ENCODE measurements around the gene DPP10. TPM values are rescaled to one million over a fixed set of nuclear protein-coding genes. Genes with fewer than 3 reads are reported as not detected.

DPP10 gene
- total RNA-seq, 1 experiment from 2014 or later: 0.61 TPM

DNA sequence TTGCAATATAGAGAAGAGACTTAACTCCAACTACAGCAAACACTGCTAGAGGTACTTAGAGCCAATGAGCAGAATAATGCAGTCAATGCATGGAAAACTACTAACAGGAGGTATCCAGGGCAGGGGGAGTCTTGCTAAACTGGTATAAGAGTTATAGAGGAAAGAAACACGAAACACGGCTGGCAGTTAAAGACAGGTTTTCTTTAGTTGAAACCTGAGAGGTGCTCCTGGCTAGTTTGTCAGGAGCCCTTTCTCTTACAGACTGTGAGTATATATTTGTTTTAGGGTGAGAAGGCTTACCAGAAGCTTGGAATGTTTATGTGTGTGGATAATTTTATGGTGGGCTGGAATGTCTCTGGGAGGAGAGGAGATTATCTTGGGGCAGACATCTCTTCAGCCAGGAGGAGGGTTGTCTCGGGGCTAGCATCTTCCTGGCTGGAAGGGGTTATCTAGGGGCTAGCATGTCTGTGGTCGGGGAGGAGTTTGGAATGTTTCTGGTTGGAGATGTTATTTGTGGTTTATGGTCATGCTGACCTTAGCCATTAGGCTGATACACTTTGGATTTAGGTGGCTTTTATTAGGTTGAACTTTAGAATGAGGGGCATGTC, 1048.8 kb downstream of the DPP10 start:
- DNase-seq (ENCODE audit: low read depth): peak; percentile 12
- in situ Hi-C loops (cut with HindIII; ENCODE audit: low pct_unique_long_range_greater_than_20kb, low sequenced_read_pairs): no loop called here

DNA sequence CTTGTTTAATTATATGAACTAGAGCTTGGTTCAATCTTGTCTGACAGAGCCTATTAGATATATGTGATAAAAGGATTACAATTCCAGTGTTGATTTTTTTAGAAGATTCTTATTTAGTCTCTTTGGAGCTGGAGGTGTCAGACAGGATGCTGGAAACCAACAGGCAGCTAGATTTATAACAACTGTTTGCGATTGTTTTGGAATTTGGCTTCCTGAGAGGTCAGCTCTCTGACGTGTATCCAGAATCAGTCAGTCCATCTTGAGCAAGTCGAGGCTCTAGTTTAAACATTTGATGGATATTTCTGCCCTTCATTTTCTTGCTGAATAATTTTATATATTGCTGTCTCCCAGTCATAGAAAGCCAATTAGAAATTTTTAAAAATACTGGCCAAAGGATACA, 1062.9 kb downstream of the DPP10 start:
- DNase-seq (ENCODE audit: low read depth): no peak
- in situ Hi-C loops (cut with HindIII; ENCODE audit: low pct_unique_long_range_greater_than_20kb, low sequenced_read_pairs): no loop called here

DNA sequence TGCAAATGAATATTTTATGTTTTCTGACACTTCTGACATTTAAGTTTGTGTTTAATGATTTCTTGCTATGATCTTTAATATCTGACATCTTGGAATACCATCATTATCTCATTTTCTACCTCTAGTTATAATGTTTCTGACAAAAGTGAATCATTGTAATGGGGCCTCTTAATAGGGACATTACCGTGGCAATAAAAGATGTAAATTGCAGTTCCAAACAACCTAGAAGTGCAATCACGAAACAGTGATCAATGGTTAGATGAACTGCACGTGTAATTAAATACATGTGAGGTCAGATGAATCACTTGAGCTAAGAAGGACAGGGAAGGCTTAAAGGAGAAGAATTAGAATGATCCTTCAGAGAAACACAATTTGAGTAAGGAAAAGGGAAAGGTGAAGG, 1078.3 kb downstream of the DPP10 start:
- no peak for DNase-seq (ENCODE audit: low read depth)
- in situ Hi-C loops (cut with HindIII; ENCODE audit: low pct_unique_long_range_greater_than_20kb, low sequenced_read_pairs): no loop called here

DNA sequence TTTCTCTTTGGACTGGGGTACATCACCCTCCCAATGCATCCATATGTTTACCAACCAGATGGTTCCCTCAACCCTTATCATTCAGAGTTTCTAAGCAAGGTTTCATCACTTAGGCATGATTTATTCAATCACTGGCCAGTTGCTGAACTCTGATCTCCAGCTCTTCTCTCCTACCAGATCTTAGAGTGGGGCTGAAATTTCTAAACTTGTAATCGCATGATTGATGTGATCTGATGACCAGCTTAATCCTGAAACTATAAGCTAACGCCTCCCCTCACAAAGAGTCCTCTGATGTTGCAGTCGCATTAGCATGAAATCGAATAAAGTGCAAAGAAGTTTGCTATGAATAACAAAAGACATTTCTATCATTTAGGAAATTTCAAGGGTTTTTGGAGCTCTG, 1082.0 kb downstream of the DPP10 start:
- no peak for DNase-seq (ENCODE audit: low read depth)
- in situ Hi-C loops (cut with HindIII; ENCODE audit: low pct_unique_long_range_greater_than_20kb, low sequenced_read_pairs): no loop called here

DNA sequence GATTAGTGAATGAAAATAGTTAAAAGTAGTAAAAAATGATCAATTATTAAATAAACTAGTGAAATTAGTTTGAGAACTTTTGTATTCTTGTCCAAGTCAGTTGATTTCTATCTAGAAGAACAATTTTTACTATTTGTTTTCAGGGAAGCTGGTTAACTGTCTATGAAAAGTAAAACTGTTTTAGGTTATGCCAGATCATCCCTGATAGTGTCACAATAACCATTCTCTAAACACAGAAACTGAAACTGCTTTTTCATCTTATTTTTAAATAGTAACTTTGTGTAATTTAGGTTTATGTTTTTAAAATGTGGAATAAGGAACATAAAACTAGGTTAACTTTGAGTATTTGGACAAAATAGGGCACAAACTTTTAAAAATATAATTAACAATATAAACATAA, 1087.2 kb downstream of the DPP10 start:
- in situ Hi-C loops (cut with HindIII; ENCODE audit: low pct_unique_long_range_greater_than_20kb, low sequenced_read_pairs): no loop called here
- no peak for DNase-seq (ENCODE audit: low read depth)

DNA sequence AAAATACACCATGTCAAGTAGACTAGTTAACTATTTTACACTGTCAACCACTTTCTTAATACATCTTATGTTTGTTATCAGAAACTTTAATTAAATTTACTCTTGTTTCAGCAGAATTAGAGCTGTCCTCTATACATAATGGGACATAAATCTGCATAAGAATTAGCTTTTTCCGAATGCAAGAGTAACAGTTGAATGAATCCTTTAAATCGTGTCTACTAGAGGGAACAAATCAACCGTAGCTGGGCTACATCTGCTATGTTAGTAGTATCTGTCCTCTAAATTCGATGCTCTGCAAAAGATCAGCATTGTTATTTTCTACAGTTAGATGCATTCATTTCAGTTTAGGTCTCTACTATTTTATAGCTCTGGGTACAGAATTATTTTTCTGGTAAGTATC, 1090.6 kb downstream of the DPP10 start:
- no peak for DNase-seq (ENCODE audit: low read depth)
- in situ Hi-C loops (cut with HindIII; ENCODE audit: low pct_unique_long_range_greater_than_20kb, low sequenced_read_pairs): no loop called here

DNA sequence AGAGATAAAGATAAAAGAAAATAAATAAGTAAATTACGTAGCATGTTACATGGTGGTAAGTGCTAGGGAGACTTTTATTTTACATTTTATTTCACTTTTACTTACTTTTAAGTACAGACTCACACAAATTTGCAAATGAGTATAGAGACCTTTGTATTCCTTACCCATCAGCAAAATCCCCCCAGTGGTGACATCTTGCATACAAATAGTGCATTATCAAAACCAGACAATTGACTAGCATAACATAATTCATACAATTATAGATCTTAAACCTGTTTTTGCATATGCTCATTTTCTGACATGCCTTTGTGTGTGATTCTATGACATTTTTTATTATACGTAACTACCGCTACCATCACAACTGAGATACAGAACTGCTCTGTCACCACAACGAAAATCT, 1099.4 kb downstream of the DPP10 start:
- DNase-seq (ENCODE audit: low read depth): no peak
- in situ Hi-C loops (cut with HindIII; ENCODE audit: low pct_unique_long_range_greater_than_20kb, low sequenced_read_pairs): no loop called here

DNA sequence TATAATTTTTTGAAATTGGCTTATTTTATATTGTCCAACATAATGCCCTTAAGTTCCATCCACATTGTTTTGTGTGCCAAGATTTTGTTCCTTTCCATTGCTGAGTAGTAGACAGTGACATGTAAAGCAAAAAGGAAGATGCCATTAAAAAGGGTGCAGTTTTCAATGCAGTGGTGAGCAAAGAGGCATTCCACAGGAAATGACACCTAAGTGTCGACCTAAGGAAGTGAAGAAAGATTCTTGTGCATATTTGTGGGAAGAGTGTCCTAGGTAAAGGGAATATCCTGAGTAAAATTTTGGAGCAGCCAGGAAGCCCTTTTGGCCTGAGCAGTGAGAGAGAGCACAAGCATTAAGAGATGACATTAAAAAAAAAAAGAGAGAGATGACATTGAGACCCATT, 1099.9 kb downstream of the DPP10 start:
- in situ Hi-C loops (cut with HindIII; ENCODE audit: low pct_unique_long_range_greater_than_20kb, low sequenced_read_pairs): no loop called here
- no peak for DNase-seq (ENCODE audit: low read depth)

DNA sequence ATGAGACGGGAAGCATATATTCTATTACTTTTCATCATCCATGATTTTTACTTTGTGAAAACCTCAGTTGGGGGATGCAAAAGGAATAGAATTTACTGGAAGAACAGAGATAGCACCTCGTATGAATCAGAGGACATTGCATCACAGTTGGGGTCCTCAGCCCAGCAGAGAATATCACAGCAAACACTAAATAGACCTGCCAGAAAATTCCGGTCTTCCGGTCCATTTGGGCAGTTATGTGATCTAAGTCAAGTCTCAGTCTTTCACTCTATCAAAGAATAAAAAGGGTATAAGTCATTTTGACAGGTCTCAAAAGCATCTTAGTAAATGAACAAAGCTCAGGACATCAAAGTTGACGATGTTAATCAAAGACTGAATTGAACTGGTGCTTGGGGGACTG, 1100.6 kb downstream of the DPP10 start:
- DNase-seq (ENCODE audit: low read depth): no peak
- in situ Hi-C loops (cut with HindIII; ENCODE audit: low pct_unique_long_range_greater_than_20kb, low sequenced_read_pairs): no loop called here

DNA sequence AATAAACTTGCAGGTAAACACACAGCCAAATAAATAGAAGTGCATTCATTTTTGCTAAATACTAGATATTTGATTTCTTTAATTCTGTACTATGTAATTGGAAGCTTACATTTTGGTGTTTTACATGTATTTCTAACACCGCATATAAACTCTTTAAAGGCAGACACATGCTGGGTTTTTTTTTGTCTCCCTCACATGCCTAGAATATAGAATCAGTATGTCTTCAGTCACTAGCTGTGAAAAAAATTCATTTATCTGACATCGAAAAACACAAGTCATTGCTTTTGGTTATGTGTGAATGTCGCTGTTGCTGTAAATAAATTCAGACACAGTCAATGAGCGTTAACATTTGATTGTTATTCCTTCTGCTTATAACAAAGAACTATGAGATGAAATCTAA, 1101.0 kb downstream of the DPP10 start:
- in situ Hi-C loops (cut with HindIII; ENCODE audit: low pct_unique_long_range_greater_than_20kb, low sequenced_read_pairs): no loop called here
- DNase-seq (ENCODE audit: low read depth): no peak

DNA sequence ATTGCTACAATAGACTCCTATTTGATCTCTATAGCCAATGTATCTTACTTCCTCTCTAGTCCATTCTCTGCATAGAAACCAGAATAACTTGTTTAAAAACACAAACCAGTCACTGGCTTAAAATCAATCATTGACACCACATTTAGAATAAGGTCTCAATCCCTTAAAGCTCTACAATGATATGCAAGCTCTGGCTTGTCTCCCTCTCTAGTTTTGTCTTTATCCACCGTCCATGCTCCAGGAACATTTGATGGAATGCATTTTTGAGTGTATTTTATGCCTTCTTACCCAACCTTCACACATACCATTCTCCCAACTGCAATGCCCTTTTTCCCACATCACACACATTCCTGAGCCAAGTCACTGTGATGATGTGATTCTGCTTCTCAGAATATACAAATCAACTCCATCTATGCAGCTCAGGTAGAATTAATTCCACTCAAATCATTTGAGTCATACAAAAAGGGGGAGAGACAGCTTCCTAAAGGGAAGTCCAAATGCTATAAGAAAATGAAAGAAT, 1107.2 kb downstream of the DPP10 start:
- in situ Hi-C loops (cut with HindIII; ENCODE audit: low pct_unique_long_range_greater_than_20kb, low sequenced_read_pairs): no loop called here
- DNase-seq (ENCODE audit: low read depth): peak; percentile 8

DNA sequence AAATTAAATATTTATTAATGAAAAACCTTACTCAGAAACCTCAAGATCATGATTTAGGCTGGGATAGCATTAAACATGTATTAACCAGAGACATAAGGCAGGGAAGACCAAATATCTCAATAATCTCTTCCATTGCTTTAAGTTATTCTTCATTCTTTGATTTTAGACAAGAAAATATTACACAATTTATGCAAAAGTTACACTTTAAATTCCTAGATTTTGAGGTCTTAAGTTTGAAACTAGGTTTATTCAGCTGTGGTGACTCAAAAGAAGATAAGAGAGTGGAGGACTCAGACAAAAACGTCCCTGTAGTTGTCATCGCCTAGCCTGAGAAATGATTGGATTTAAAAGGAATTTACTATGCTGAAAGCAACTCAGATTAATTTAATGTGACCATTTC, 1110.3 kb downstream of the DPP10 start:
- in situ Hi-C loops (cut with HindIII; ENCODE audit: low pct_unique_long_range_greater_than_20kb, low sequenced_read_pairs): no loop called here
- DNase-seq (ENCODE audit: low read depth): no peak

DNA sequence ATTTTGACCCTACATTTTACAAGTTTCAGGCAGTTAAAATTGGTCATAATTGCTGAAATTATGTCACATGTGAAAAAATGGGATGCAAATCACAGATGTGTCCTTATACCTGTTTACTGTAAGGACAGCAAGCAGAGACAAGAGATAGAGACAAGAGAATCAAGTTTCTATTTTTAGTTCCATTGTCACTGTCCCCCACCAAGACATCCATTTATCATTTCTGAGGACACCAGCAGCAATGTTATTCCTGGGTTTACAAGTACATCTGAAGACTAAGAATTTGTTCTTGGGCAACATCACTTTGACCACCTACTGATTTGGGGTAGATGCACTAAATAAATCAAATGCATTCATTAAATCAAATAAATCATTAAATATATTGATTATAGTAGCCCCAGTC, 1111.7 kb downstream of the DPP10 start:
- in situ Hi-C loops (cut with HindIII; ENCODE audit: low pct_unique_long_range_greater_than_20kb, low sequenced_read_pairs): no loop called here

DNA sequence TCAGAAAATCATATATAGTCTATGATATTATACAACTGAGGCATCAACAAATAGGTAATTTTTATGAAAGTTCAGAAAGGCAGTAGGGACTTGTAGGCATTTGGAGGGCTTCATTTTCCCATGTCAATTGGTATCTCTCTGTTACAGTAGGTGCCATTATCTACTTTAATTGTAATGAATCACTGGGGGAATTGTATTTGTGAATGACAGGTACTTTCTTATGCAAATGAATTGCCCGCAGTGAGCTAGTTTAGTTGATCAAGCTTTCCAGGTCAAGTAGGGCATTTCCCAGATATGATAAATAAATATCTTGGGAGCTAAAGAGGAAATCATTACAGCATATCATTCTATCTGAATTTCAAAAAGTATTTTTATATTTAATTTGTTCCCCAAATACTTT, 1116.3 kb downstream of the DPP10 start:
- in situ Hi-C loops (cut with HindIII; ENCODE audit: low pct_unique_long_range_greater_than_20kb, low sequenced_read_pairs): no loop called here
- no peak for DNase-seq (ENCODE audit: low read depth)

More for the DNA sequence above, 1111.7 kb downstream of the DPP10 start:
- no peak for DNase-seq (ENCODE audit: low read depth)

DNA sequence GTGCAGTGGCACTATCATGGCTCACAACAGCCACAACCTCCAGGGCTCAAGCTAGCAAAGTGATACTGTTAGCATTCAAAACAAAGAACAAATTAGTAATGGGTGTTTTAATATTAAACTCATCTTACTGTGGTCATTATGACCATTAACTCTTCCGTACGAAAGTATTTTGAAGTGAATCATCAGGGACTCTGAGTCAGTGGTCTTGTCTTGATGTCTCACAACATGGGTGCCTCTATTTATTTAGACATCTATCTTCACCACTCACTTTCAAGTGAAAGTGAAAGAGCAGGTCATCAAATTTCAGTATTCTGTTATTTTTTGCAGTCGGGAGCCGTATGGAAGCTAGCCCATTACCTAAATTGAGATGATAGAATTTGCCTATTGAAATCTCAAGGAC, 1118.2 kb downstream of the DPP10 start:
- in situ Hi-C loops (cut with HindIII; ENCODE audit: low pct_unique_long_range_greater_than_20kb, low sequenced_read_pairs): no loop called here
- peak; percentile 50 for DNase-seq (ENCODE audit: low read depth)

DNA sequence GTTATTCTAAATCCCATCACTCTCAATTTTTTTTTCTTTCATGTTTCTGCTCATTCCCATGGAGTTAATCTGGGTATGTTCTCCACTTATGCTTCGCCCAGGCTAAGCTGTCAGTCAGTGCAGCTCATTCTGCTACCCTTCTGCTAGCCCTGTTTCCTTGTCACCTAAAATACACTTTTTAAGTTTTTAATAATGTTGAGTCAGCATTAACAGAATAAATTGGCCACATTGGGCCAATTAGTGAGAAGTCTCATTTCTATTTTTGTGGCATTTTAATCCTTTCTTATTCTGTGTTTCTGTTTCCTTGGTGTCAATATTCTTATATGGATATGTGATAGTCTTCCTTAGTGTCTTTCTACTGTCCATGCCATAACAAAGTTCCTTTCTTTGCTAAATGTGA, 1126.2 kb downstream of the DPP10 start:
- in situ Hi-C loops (cut with HindIII; ENCODE audit: low pct_unique_long_range_greater_than_20kb, low sequenced_read_pairs): no loop called here
- no peak for DNase-seq (ENCODE audit: low read depth)

DNA sequence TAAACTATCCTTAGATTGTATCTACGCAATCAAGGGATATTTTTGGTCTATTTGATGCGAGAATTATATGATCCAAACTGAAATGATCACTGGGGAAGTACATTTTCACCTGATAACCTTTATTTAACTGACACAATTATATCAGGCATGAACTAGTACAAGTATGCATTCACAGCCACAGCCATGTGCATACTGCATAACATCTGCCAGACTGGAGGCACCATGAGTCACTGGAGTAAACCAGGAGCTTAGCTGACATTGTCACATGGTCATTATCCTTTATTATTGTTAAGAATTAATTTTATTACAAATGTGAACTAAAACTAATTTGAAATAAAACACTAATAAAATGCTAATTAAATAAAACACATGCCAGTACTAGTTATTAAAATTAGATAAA, 1127.1 kb downstream of the DPP10 start:
- no peak for DNase-seq (ENCODE audit: low read depth)
- in situ Hi-C loops (cut with HindIII; ENCODE audit: low pct_unique_long_range_greater_than_20kb, low sequenced_read_pairs): no loop called here

DNA sequence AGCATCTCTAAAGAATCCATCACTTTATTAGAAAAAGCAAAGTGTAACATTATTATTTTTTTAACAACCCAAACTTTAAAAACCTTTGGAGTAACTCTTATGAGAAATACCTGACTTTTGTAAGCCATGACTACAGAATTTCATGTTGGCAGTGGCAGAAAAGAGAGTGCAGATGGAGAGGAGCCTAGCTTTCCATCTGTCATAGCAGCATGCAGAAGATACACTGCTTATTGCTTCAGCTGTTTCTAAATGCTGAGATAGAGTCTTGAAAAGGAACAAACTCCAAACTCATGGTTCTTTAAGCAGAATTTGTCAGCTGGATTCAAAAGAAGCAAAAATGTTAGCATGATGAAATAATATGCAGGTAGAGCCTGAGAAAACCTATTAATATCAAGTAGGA, 1130.3 kb downstream of the DPP10 start:
- in situ Hi-C loops (cut with HindIII; ENCODE audit: low pct_unique_long_range_greater_than_20kb, low sequenced_read_pairs): no loop called here
- DNase-seq (ENCODE audit: low read depth): no peak

DNA sequence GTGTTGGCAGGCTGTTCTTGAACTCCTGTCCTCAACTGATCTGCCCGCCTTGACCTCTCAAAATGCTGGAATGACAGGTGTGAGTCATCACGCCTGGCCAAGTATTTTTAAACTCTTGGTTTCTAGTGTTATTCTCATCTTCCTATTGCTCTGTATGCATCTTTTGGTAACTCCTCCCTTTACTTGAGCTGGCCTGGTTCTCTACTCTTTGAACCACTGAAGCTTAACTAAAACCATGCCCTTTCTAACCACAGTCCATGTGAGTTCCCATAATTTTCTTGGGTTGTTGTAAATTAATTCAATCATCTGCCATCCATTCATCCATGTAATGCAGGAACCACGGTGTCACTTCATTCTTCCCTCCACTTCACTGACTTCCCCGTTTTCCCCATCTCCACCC, 1131.3 kb downstream of the DPP10 start:
- in situ Hi-C loops (cut with HindIII; ENCODE audit: low pct_unique_long_range_greater_than_20kb, low sequenced_read_pairs): no loop called here
- peak; percentile 66 for DNase-seq (ENCODE audit: low read depth)

DNA sequence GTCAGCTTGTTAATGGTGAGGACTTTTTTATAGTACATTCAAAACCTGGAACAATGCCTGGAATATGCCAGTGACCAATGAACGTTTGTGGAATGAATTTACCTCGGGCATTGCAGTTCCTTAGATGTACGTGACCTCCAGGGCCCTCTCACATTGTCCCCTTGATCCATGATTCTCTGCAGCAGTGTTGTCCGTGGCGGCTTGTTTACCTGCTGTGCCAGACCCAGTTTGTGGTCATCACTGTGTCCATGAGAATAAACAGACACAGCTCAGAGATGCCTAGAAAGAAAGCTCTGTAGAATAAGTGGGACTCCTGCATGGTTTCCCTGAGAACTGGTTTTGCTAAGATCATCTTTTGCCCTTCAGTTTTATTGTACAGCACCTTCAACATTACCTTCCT, 1132.2 kb downstream of the DPP10 start:
- DNase-seq (ENCODE audit: low read depth): no peak
- in situ Hi-C loops (cut with HindIII; ENCODE audit: low pct_unique_long_range_greater_than_20kb, low sequenced_read_pairs): no loop called here

DNA sequence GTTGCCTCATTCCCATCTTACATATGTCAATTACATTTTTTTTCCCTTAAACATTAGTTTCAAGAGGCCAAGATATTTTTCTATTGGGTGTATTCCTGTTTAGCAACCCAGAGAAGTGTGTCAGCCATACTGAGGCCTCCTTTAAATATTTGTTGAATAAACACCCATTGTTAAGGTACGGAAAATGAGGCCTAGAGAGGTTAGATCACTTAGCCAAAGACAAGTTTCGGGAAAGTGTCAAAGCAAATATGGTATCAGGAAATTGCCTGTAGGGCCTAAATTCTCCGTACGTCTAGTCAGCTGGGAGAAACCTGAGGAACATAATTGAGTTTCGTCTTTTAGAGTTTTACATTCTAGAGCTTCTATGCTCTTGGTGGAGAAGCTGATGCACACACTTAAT, 1138.3 kb downstream of the DPP10 start:
- DNase-seq (ENCODE audit: low read depth): no peak
- in situ Hi-C loops (cut with HindIII; ENCODE audit: low pct_unique_long_range_greater_than_20kb, low sequenced_read_pairs): no loop called here
